GM18517 (cell line): Measurements from ENCODE around the gene SEC14L3.

Source experiments
- ATAC-seq: cut with Tn5 transposase; IDR thresholded peaks from one replicate; pipeline ENCODE4 v1.9.1; 2021; ENCODE audit warnings: mild to moderate bottlenecking, moderate library complexity; ENCODE audit not compliant: unreplicated experiment

The SEC14L3 gene

GRCh38 chr22:30445438-30446145 lies 26.2 kb downstream of the SEC14L3 start:
- no peak for ATAC-seq

GRCh38 chr22:30444632-30445437 lies 27.0 kb downstream of the SEC14L3 start:
- ATAC-seq, result no peak

GRCh38 chr22:30441088-30441487 lies 30.7 kb downstream of the SEC14L3 start:
- ATAC-seq, result no peak

- ATAC-seq, result no peak
Measured at GRCh38 chr22:30439836-30440235, 32.0 kb downstream of the SEC14L3 start.

GRCh38 chr22:30439226-30439625 lies 32.6 kb downstream of the SEC14L3 start:
- no peak for ATAC-seq

GRCh38 chr22:30438559-30438958 lies 33.3 kb downstream of the SEC14L3 start:
- no peak for ATAC-seq

GRCh38 chr22:30436196-30436595 lies 35.6 kb downstream of the SEC14L3 start:
- no peak for ATAC-seq

- ATAC-seq, result no peak
Measured at GRCh38 chr22:30435674-30436126, 36.1 kb downstream of the SEC14L3 start.

GRCh38 chr22:30434843-30435242 lies 37.0 kb downstream of the SEC14L3 start:
- ATAC-seq, result no peak

GRCh38 chr22:30433773-30434172 lies 38.0 kb downstream of the SEC14L3 start:
- ATAC-seq, result no peak

GRCh38 chr22:30433227-30433626 lies 38.6 kb downstream of the SEC14L3 start:
- no peak for ATAC-seq

- ATAC-seq, result no peak
Measured at GRCh38 chr22:30432520-30432919, 39.3 kb downstream of the SEC14L3 start.

GRCh38 chr22:30432096-30432495 lies 39.7 kb downstream of the SEC14L3 start:
- no peak for ATAC-seq

GRCh38 chr22:30430933-30431332 lies 40.9 kb downstream of the SEC14L3 start:
- ATAC-seq, result no peak

- ATAC-seq, result no peak
Measured at GRCh38 chr22:30429887-30430286, 41.9 kb downstream of the SEC14L3 start.

GRCh38 chr22:30427871-30428270 lies 43.9 kb downstream of the SEC14L3 start:
- no peak for ATAC-seq

- ATAC-seq, result no peak
Measured at GRCh38 chr22:30426388-30427353, 45.1 kb downstream of the SEC14L3 start.

GRCh38 chr22:30425616-30426387 lies 46.0 kb downstream of the SEC14L3 start, which contains the start of gene MTFP1:
MTFP1 (plus strand) TSS chr22:30425768; CDS start chr22:30425880, 112 bp downstream.
- no peak for ATAC-seq

- no peak for ATAC-seq
Measured at GRCh38 chr22:30425327-30425615, 46.5 kb downstream of the SEC14L3 start.
